IMR-90 (cell line): ENCODE measurements around the gene ZDHHC1. TPM values are rescaled to one million over a fixed set of nuclear protein-coding genes. Genes with fewer than 3 reads are reported as not detected.
A peak's percentile ranks its signal among the peaks of the same experiment; 100 is the strongest.

Experiments
- ATAC-seq: fragments of 200-7000 bp; cut with Tn5 transposase; 2 replicates; pipeline ENCODE4 v1.9.1; 2020; ENCODE audit warnings: low read depth, mild to moderate bottlenecking, moderate library complexity
- BruUV-seq: library from RNA; stranded (reverse); fragments of 400-500 nt; replicated peaks from 2 replicates; lab custom pipeline; 2021; lab: Mats Ljungman, UMichigan
- CTCF ChIA-PET: fragments of 300-600 bp; formaldehyde crosslinking; extraction: SDS; loops from one replicate; lab custom pipeline; 2021; ENCODE audit warnings: antibody characterized with exemption; lab: Yijun Ruan, JAX
- POLR2A ChIA-PET: fragments of 300-600 bp; sonication (Branson Sonifier 250); formaldehyde crosslinking; loops from one replicate; lab custom pipeline; 2022; ENCODE audit warnings: antibody characterized with exemption; ENCODE audit not compliant: unreplicated experiment; lab: Charles Lee
- DNase-seq: peaks from one replicate; pipeline ENCODE4 v3.0.0; 2013
- H2AFZ ChIP-seq: replicated peaks from 2 replicates; pipeline ENCODE3; 2013; ENCODE audit warnings: low read length, mild to moderate bottlenecking; ENCODE audit not compliant: poor library complexity
- H2AK5ac ChIP-seq: 2 replicates; pipeline ENCODE4 v1.6.1; 2013; ENCODE audit warnings: low read depth, low read length, inconsistent platforms
- H2AK9ac ChIP-seq: replicated peaks from 2 replicates; pipeline ENCODE3; 2013; ENCODE audit warnings: mild to moderate bottlenecking, low read depth, low read length, moderate library complexity; ENCODE audit not compliant: poor library complexity
- H2BK120ac ChIP-seq: 2 replicates; pipeline ENCODE4 v1.6.1; 2013; ENCODE audit warnings: low read depth, low read length, inconsistent platforms
- H2BK15ac ChIP-seq: 3 replicates; pipeline ENCODE4 v1.6.1; 2013; ENCODE audit warnings: low read depth, low read length, inconsistent platforms
- H2BK20ac ChIP-seq: 2 replicates; pipeline ENCODE4 v1.6.1; 2013; ENCODE audit warnings: low read depth, mild to moderate bottlenecking, inconsistent platforms, low read length, moderate library complexity
- H2BK5ac ChIP-seq: 2 replicates; pipeline ENCODE4 v1.6.1; 2013; ENCODE audit warnings: mild to moderate bottlenecking, low read depth, low read length, inconsistent platforms; ENCODE audit not compliant: poor library complexity, severe bottlenecking
- H3K14ac ChIP-seq: replicated peaks from 2 replicates; pipeline ENCODE4 v1.6.1; 2013; ENCODE audit warnings: low read depth, low read length, inconsistent platforms
- H3K18ac ChIP-seq: 2 replicates; pipeline ENCODE4 v1.6.1; 2013; ENCODE audit warnings: low read depth, low read length, control low read depth
- H3K23ac ChIP-seq: 2 replicates; pipeline ENCODE4 v1.6.1; 2013; ENCODE audit warnings: low read depth, low read length, inconsistent platforms
- H3K27ac ChIP-seq: 2 replicates; pipeline ENCODE4 v1.5.1; 2013; ENCODE audit warnings: mild to moderate bottlenecking, control low read depth, low read length; ENCODE audit not compliant: insufficient read depth
- H3K27me3 ChIP-seq: 2 replicates; pipeline ENCODE4 v1.6.1; 2013; ENCODE audit warnings: low read length; ENCODE audit not compliant: control insufficient read depth, insufficient read depth
- H3K36me3 ChIP-seq: 2 replicates; pipeline ENCODE4 v1.6.1; 2013; ENCODE audit warnings: low read length, mixed read lengths; ENCODE audit not compliant: control insufficient read depth, insufficient read depth
- H3K4ac ChIP-seq: 2 replicates; pipeline ENCODE4 v1.6.1; 2013; ENCODE audit warnings: low read depth, low read length, inconsistent platforms
- H3K4me1 ChIP-seq: 2 replicates; pipeline ENCODE4 v1.6.1; 2013; ENCODE audit warnings: low read length, mixed read lengths; ENCODE audit not compliant: control insufficient read depth, insufficient read depth
- H3K4me2 ChIP-seq: 2 replicates; pipeline ENCODE4 v1.6.1; 2013; ENCODE audit warnings: low read depth, mild to moderate bottlenecking, control low read depth, low read length, moderate library complexity
- H3K4me3 ChIP-seq: 2 replicates; pipeline ENCODE4 v1.5.1; 2013; ENCODE audit warnings: low read depth, mild to moderate bottlenecking, control low read depth, low read length, moderate library complexity; ENCODE audit not compliant: insufficient read depth
- H3K56ac ChIP-seq: 2 replicates; pipeline ENCODE4 v1.6.1; 2013; ENCODE audit warnings: low read length, inconsistent platforms; ENCODE audit not compliant: insufficient read depth; ENCODE audit errors: extremely low read depth
- H3K79me1 ChIP-seq, 2 experiments: 2 replicates each; pipeline ENCODE4 v1.6.1; 2013; ENCODE audit warnings: low read length in 2 of 2, inconsistent platforms in 1 of 2, low read depth in 1 of 2
- H3K9ac ChIP-seq: 2 replicates; pipeline ENCODE4 v1.6.1; 2013; ENCODE audit warnings: low read depth, low read length, control low read depth
- H3K9me1 ChIP-seq: 2 replicates; pipeline ENCODE4 v1.6.1; 2013; ENCODE audit warnings: low read length, inconsistent platforms; ENCODE audit not compliant: insufficient read depth
- H3K9me3 ChIP-seq: 2 replicates; pipeline ENCODE4 v1.6.1; 2013; ENCODE audit warnings: low read length; ENCODE audit not compliant: control insufficient read depth, insufficient read depth
- H4K20me1 ChIP-seq: 2 replicates; pipeline ENCODE4 v1.6.1; 2013; ENCODE audit warnings: low read length, inconsistent platforms; ENCODE audit not compliant: insufficient read depth
- H4K5ac ChIP-seq: 2 replicates; pipeline ENCODE4 v1.6.1; 2013; ENCODE audit warnings: mild to moderate bottlenecking, low read depth, low read length, control low read depth
- H4K8ac ChIP-seq, 2 experiments: 2 replicates each; pipeline ENCODE4 v1.6.1; 2013; ENCODE audit warnings: low read depth in 2 of 2, low read length in 2 of 2, control low read depth in 1 of 2, inconsistent platforms in 1 of 2
- H4K91ac ChIP-seq: 2 replicates; pipeline ENCODE4 v1.6.1; 2013; ENCODE audit warnings: low read depth, low read length, inconsistent platforms; ENCODE audit not compliant: insufficient read depth
- BHLHE40 ChIP-seq: fragments of 150-350 bp; IDR thresholded peaks from 2 replicates; pipeline ENCODE4 v1.6.1; 2016; ENCODE audit warnings: mild to moderate bottlenecking, low read depth, low read length
- CEBPB ChIP-seq: IDR thresholded peaks from 2 replicates; pipeline ENCODE4 v1.6.1; 2012; ENCODE audit warnings: low read depth, low read length, improper control_type of control experiment
- CHD1 ChIP-seq: IDR thresholded peaks from 2 replicates; pipeline ENCODE4 v1.6.1; 2012; ENCODE audit warnings: low read depth, low read length, improper control_type of control experiment
- FOS ChIP-seq: fragments of 150-350 bp; IDR thresholded peaks from 2 replicates; pipeline ENCODE4 v1.6.1; 2016; ENCODE audit warnings: low read depth, low read length
- MAFK ChIP-seq: IDR thresholded peaks from 2 replicates; pipeline ENCODE4 v1.6.1; 2012; ENCODE audit warnings: low read depth, low read length, improper control_type of control experiment
- MAZ ChIP-seq: IDR thresholded peaks from 2 replicates; pipeline ENCODE4 v1.6.1; 2012; ENCODE audit warnings: low read depth, mild to moderate bottlenecking, low read length, improper control_type of control experiment, moderate library complexity, borderline replicate concordance
- MXI1 ChIP-seq: IDR thresholded peaks from 2 replicates; pipeline ENCODE4 v1.6.1; 2012; ENCODE audit warnings: low read depth, mild to moderate bottlenecking, low read length, moderate library complexity, borderline replicate concordance
- NFE2L2 ChIP-seq: fragments of 150-350 bp; IDR thresholded peaks from 2 replicates; pipeline ENCODE4 v1.6.1; 2016; ENCODE audit warnings: low read depth, mild to moderate bottlenecking, low read length
- POLR2A ChIP-seq: IDR thresholded peaks from 2 replicates; pipeline ENCODE4 v1.6.1; 2012; ENCODE audit warnings: mild to moderate bottlenecking, low read depth, low read length
- RAD21 ChIP-seq: IDR thresholded peaks from 2 replicates; pipeline ENCODE4 v1.6.1; 2012; ENCODE audit warnings: low read length, improper control_type of control experiment
- RCOR1 ChIP-seq: IDR thresholded peaks from 2 replicates; pipeline ENCODE4 v1.6.1; 2012; ENCODE audit warnings: mild to moderate bottlenecking, low read length, improper control_type of control experiment; ENCODE audit not compliant: insufficient replicate concordance
- RFX5 ChIP-seq: IDR thresholded peaks from 2 replicates; pipeline ENCODE4 v1.8.0; 2012; ENCODE audit warnings: low read depth, mild to moderate bottlenecking, low read length, moderate library complexity
- SMC3 ChIP-seq: fragments of 150-350 bp; IDR thresholded peaks from 2 replicates; pipeline ENCODE4 v1.6.1; 2016; ENCODE audit warnings: low read depth, mild to moderate bottlenecking, antibody characterized with exemption, low read length, moderate library complexity
- WGBS, 2 experiments: methylation state at CpG; one replicate each; pipeline versions ENCODE4 v1.1.5 to v1.1.7; 2013; ENCODE audit warnings: missing lambda C conversion rate in 2 of 2; ENCODE audit not compliant: insufficient read length in 1 of 2; ENCODE audit errors: extremely low coverage in 2 of 2; 5-methylcytosine and 5-hydroxymethylcytosine counted together
- dilution Hi-C: fragments of 300-500 bp; cut with HindIII; formaldehyde crosslinking; loops from one replicate; pipeline ENCODE4 v1.14.3; 2018; ENCODE audit warnings: low sequenced_read_pairs; ENCODE audit not compliant: unreplicated experiment
- in situ Hi-C: fragments of 300-500 bp; cut with MboI; formaldehyde crosslinking; loops from 3 replicates; pipeline ENCODE4 v1.14.3; 2019; ENCODE audit warnings: low sequenced_read_pairs, inconsistent platforms, mixed read lengths
- intact Hi-C: fragments of 100-400 bp; cut with micrococcal nuclease; formaldehyde crosslinking; loops from 2 replicates; pipeline ENCODE4 v1.10.0; 2022
- polyA plus RNA-seq, 3 experiments: library from polyadenylated mRNA; depleted of rRNA; stranded (reverse); fragments of >200 nt; gene quantifications; 2 replicates each; pipeline ENCODE4 v1.2.3, GENCODE V29; 2012; ENCODE audit warnings: low replicate concordance in 1 of 3
- total RNA-seq: library from RNA; depleted of rRNA; stranded (reverse); fragments of >200 nt; gene quantifications from 2 replicates; pipeline ENCODE4 v1.2.3, GENCODE V29; 2012
- TF ChIP-seq, protein P1 (sequence below): fragments of 150-350 bp; IDR thresholded peaks from 2 replicates; pipeline ENCODE4 v1.6.1; 2017; ENCODE audit warnings: mild to moderate bottlenecking, antibody characterized with exemption, low read length, low read depth
- TF ChIP-seq, protein P2 (sequence below): fragments of 150-350 bp; IDR thresholded peaks from 2 replicates; pipeline ENCODE4 v1.6.1; 2016; ENCODE audit warnings: low read depth, mild to moderate bottlenecking, low read length, moderate library complexity, borderline replicate concordance
- TF ChIP-seq, protein P3 (sequence below): conservative IDR thresholded peaks from 2 replicates; pipeline ENCODE4 v1.5.1; 2012; ENCODE audit warnings: mild to moderate bottlenecking, low read depth, low read length, improper control_type of control experiment

ZDHHC1 gene
- total and polyA plus RNA-seq, 2 of the 4 experiments (the other 2 are of a cell fraction) = 2.0 to 5.9 TPM

DNA sequence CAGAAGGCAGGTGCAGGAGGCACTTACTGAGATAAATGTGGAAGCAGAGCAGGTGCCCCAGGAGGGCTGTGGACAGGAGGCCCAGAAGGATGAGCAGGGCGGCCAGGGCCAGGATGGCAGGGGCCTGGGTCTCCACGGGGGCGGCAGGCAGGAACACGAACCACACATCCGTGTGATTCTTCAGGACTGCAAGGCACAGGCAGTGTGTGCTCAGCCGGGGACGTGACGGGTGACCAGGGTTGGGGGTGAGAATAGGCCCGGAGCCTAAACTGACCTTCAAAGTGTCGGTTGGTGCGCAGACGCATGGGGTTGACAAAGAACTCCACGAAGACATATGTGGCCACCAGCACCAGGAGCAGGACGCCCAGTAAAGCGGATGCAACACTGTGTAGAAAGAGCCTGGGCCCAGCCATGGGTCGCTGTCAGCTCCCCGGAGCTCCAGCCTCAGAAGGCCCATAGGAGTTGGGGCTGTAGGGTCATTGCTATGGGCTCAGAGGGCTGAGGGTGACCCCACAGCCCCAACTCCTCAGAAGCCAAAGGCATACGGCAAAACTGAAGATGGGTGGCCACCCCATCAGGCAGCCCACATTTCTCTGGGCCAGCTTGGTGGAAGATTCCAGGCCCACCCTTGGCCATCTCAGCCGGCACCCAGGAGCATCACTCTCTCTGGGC lies 17.6 kb downstream of the ZDHHC1 start:
- Histone ChIP-seq H3K4me3 (no peak overlapping the region), H3K27me3 (no peaks in the 10 kb centered on the region), H3K27ac (no peak overlapping the region), H3K4me2 (no peak overlapping the region), H3K9me1 (no peaks in the 10 kb centered on the region), H2AFZ (no peak overlapping the region), H3K4ac (no peak overlapping the region), H3K9ac (no peak overlapping the region), H3K4me1 (peaks cover 11% of the 10 kb centered on the region), H3K56ac (no peak overlapping the region), H2BK5ac (no peak overlapping the region), H3K9me3 (no peaks in the 10 kb centered on the region), H3K18ac (no peak overlapping the region), H4K20me1 (no peaks in the 10 kb centered on the region), H3K36me3 (no peaks in the 10 kb centered on the region), H2BK120ac (no peak overlapping the region), H2BK20ac (no peak overlapping the region), H4K91ac (no peak overlapping the region), H3K79me1 (no peaks in the 10 kb centered on the region), H2AK5ac (0 out of 2 replicates have a peak overlapping the region, but pooled peaks have one; percentile 5), H4K5ac (no peak overlapping the region), H4K8ac (no peak overlapping the region), H3K23ac (no peak overlapping the region), H2AK9ac (no peak overlapping the region), H3K14ac (no peak overlapping the region), H2BK15ac (no peak overlapping the region)
- intact Hi-C loops (loop anchor here (2.0 kb wide), 1 partner anchor 138 kb away; no protein-coding TSS in a partner anchor), in situ Hi-C loops (no loop called here), dilution Hi-C loops (no loop called here)
- POLR2A ChIA-PET = no interaction called here
- 96% methylated on average over 11 of the region's 19 CpGs; no CpG with 5 or more reads in 1 of the 2 experiments for WGBS, 2 experiments
- TF ChIP-seq NFE2L2 (no peak), RCOR1 (no peak), MAFK (no peak), MAZ (no peak), CHD1 (no peak), FOS (no peak), RAD21 (no peak), POLR2A (no peak), BHLHE40 (no peak), MXI1 (no peak), SMC3 (no peak), RFX5 (no peak), CEBPB (no peak)
- TF ChIP-seq, protein P1, sequence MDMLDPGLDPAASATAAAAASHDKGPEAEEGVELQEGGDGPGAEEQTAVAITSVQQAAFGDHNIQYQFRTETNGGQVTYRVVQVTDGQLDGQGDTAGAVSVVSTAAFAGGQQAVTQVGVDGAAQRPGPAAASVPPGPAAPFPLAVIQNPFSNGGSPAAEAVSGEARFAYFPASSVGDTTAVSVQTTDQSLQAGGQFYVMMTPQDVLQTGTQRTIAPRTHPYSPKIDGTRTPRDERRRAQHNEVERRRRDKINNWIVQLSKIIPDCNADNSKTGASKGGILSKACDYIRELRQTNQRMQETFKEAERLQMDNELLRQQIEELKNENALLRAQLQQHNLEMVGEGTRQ = no peak
- TF ChIP-seq, protein P2, sequence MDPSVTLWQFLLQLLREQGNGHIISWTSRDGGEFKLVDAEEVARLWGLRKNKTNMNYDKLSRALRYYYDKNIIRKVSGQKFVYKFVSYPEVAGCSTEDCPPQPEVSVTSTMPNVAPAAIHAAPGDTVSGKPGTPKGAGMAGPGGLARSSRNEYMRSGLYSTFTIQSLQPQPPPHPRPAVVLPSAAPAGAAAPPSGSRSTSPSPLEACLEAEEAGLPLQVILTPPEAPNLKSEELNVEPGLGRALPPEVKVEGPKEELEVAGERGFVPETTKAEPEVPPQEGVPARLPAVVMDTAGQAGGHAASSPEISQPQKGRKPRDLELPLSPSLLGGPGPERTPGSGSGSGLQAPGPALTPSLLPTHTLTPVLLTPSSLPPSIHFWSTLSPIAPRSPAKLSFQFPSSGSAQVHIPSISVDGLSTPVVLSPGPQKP = no peak
- TF ChIP-seq, protein P3, sequence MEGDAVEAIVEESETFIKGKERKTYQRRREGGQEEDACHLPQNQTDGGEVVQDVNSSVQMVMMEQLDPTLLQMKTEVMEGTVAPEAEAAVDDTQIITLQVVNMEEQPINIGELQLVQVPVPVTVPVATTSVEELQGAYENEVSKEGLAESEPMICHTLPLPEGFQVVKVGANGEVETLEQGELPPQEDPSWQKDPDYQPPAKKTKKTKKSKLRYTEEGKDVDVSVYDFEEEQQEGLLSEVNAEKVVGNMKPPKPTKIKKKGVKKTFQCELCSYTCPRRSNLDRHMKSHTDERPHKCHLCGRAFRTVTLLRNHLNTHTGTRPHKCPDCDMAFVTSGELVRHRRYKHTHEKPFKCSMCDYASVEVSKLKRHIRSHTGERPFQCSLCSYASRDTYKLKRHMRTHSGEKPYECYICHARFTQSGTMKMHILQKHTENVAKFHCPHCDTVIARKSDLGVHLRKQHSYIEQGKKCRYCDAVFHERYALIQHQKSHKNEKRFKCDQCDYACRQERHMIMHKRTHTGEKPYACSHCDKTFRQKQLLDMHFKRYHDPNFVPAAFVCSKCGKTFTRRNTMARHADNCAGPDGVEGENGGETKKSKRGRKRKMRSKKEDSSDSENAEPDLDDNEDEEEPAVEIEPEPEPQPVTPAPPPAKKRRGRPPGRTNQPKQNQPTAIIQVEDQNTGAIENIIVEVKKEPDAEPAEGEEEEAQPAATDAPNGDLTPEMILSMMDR = no peak
- ATAC-seq (no peak), DNase-seq (no peak)
- BruUV-seq = no TSS peak
- CTCF ChIA-PET = interaction anchor here (0.7 kb wide), 1 partner anchor 9 kb away, joined by 3 read pairs; no protein-coding TSS in a partner anchor
